ENCODE results near the gene CREB5.

DNA sequence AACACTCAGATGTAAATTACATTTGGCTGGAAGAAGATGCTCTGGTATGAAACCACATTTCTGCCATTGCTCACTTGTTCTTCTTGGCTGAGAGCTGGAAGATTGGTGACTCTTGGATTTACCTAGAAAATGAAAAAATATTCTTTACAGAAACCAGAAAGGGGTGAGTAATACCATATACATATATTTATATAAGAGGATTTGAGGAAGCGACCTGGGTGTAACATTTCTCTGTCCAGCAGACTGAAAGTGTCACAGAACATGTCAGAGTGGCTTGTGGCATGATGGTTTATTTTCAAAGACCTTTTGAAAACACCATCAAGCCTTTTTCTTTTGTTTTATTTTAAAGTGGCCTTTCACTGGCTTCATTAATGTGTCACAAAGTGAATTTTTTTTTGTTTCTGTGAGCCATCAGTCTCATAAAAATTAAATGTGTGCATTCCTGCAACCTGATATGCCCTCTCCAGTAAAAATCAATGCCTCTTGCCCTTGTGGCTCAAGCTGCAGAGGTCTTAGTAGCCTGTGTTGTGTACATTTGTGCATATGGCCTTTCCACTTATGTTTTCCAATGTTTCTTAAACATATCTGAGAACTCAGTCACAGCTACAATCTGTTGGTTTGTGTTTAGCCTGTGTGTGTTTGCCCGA, 23.5 kb downstream of the CREB5 start:
- TF ChIP-seq, protein P1, sequence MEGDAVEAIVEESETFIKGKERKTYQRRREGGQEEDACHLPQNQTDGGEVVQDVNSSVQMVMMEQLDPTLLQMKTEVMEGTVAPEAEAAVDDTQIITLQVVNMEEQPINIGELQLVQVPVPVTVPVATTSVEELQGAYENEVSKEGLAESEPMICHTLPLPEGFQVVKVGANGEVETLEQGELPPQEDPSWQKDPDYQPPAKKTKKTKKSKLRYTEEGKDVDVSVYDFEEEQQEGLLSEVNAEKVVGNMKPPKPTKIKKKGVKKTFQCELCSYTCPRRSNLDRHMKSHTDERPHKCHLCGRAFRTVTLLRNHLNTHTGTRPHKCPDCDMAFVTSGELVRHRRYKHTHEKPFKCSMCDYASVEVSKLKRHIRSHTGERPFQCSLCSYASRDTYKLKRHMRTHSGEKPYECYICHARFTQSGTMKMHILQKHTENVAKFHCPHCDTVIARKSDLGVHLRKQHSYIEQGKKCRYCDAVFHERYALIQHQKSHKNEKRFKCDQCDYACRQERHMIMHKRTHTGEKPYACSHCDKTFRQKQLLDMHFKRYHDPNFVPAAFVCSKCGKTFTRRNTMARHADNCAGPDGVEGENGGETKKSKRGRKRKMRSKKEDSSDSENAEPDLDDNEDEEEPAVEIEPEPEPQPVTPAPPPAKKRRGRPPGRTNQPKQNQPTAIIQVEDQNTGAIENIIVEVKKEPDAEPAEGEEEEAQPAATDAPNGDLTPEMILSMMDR (IDR thresholded peaks at IDR 0.05): no peak
- TF ChIP-seq POLR2A (IDR thresholded peaks at IDR 0.05): no peak

Data from breast epithelium (tissue), 3 donors.